ENCODE data around the gene MRPS6.

The MRPS6 gene

DNA sequence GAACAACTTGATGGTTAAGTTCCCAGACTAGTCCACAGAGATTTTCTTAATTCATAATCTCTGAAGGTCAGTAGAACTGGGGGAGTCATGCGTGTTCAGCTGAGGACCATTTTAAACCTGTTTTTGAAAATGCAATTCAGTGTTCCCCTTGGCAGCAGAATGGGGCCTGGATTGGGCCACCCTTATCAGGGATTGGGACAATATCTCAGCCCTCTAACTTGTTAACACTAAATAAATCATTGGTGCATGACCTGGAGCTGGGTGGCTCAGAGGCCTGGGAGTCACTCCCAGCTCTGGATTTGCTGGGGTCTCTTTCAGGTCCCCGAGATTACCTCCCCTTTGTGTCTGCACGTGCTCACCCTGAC lies 55.3 kb downstream of the MRPS6 start:
- H3K4me1 ChIP-seq (ENCODE audit: control insufficient read depth, insufficient read depth, low read length) = peaks cover 25% of the 10 kb centered on the region
- H3K27me3 ChIP-seq (ENCODE audit: control insufficient read depth, insufficient read depth, low read length) = no peaks in the 10 kb centered on the region
- H3K4me3 ChIP-seq (ENCODE audit: low read depth, low read length) = no peak overlapping the region
- no peaks in the 10 kb centered on the region for H3K9me3 ChIP-seq (ENCODE audit: control insufficient read depth, insufficient read depth, low read length)
- no peaks in the 10 kb centered on the region for H3K36me3 ChIP-seq (ENCODE audit: control insufficient read depth, insufficient read depth, low read length)
- no peak overlapping the region for H3K9ac ChIP-seq (ENCODE audit: low read depth, low read length)

DNA sequence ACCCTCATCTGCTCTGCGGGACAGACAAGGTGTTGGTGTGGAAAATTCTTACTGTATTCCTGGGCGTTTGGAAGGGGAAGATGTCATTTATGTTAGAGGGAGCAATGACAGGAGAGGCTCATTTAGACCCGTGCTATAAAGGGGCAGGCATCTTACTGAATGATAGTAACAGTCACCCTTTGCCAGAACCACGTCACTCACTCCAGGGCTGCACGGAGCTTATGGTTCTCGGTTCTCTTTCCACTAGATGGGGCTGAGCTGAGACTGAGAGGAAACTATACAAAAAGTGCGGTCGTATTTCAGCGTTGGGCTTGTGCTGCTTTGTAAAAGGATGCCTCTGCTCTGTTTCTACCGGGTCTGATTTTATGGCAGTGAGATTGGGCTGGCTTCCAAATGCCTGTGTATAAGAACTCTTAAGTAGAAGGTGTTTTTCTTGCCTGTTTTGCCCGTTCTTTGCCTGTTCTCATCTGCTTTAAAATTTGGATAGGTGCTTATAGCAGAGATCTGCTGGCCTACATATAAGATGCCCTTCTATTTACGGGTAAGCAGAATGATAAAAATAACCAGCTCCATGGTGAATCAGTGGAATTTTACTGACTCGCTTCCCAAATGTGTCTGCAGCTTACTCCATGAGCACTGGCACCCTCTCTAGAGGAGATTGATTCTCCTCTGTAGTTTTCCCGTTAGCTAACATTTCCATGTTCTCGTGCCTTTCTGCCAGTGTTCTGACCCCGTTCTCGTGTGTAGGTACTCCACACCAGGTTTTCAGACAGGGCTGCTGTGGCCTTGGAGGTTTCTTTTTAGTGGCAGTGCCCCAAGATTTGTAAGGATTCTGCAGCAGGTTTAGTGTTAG lies 55.9 kb downstream of the MRPS6 start:
- Histone ChIP-seq H3K4me1 (ENCODE audit: control insufficient read depth, insufficient read depth, low read length) (peaks cover 25% of the 10 kb centered on the region), H3K36me3 (ENCODE audit: control insufficient read depth, insufficient read depth, low read length) (no peaks in the 10 kb centered on the region), H3K27me3 (ENCODE audit: control insufficient read depth, insufficient read depth, low read length) (no peaks in the 10 kb centered on the region), H3K4me3 (ENCODE audit: low read depth, low read length) (no peak overlapping the region), H3K9me3 (ENCODE audit: control insufficient read depth, insufficient read depth, low read length) (no peaks in the 10 kb centered on the region), H3K9ac (ENCODE audit: low read depth, low read length) (no peak overlapping the region)

DNA sequence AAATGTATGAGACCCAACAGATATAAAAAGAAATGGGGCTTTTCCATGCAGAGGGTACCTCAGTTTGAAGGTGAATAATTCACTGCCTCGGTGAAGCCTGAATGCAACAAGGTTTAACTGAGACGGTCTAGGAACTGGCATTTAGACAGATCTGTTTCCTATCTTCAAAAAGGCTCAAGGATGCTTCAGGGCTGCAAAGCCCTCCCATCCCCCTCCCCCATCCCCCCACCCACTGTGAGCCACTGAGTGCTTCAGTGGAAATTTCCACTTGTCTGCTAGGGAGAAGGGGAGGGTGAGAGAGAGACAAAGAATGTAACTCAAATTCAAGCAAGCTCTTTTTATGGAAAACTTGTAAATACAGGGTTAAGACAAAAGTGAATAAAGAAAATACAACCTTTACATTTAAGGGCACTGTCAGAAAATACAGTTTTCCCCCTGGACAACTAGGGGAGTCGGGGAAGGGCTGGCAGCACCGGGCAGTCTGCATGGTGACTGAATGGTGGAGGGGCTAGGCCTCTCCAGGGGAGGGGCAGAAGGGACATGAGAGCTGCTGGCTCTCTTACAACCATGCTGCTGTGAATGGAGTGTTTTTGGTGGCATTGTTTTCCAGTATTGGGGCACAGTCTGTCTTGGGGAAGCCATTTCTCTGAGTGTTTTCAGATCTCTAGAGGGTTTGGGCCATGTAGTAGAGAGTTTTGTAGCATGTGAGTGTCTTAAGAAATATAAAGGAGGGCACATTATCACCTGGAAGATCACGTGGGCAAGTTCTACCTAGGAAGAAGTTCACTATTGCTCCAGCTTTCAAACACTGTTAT lies 56.7 kb downstream of the MRPS6 start:
- Histone ChIP-seq H3K36me3 (ENCODE audit: control insufficient read depth, insufficient read depth, low read length) (no peaks in the 10 kb centered on the region), H3K9me3 (ENCODE audit: control insufficient read depth, insufficient read depth, low read length) (no peaks in the 10 kb centered on the region), H3K4me1 (ENCODE audit: control insufficient read depth, insufficient read depth, low read length) (peaks cover 25% of the 10 kb centered on the region), H3K4me3 (ENCODE audit: low read depth, low read length) (no peak overlapping the region), H3K9ac (ENCODE audit: low read depth, low read length) (no peak overlapping the region), H3K27me3 (ENCODE audit: control insufficient read depth, insufficient read depth, low read length) (no peaks in the 10 kb centered on the region)

DNA sequence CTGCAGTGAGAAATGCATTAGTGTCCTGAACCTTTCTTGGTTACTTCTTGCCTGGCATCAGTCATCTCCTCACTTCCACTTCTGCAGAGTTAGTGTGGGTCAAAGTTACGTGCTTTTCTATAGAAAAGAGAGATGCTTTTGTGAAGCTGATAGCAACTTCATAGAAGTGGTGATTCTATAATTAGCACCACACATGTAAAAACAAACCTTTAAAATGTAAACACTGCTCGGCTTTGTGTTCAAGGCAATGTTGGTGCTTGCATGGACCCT lies 57.3 kb downstream of the MRPS6 start:
- Histone ChIP-seq H3K36me3 (ENCODE audit: control insufficient read depth, insufficient read depth, low read length) (peaks cover 5% of the 10 kb centered on the region), H3K4me3 (ENCODE audit: low read depth, low read length) (no peak overlapping the region), H3K4me1 (ENCODE audit: control insufficient read depth, insufficient read depth, low read length) (peaks cover 25% of the 10 kb centered on the region), H3K27me3 (ENCODE audit: control insufficient read depth, insufficient read depth, low read length) (no peaks in the 10 kb centered on the region), H3K9me3 (ENCODE audit: control insufficient read depth, insufficient read depth, low read length) (no peaks in the 10 kb centered on the region), H3K9ac (ENCODE audit: low read depth, low read length) (no peak overlapping the region)

DNA sequence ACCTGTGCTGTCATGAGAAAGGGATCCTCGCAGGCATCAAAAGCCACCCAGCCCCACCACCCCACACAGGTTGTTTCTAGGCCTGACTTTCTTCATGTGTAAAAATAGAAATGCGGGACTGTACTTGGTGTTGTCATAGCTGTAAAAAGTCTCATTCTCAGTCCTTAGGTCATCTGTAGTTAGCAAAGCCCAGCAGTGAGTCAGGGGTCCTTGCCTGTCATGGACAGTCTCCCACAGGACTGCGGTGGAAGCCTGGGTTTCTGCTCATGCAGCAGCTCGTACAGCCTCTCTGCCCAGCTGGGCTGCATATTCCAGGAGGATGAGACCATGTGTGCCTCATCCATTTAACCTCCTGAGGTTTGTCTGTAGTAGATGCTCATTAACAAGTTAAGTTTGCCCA lies 58.2 kb downstream of the MRPS6 start:
- Histone ChIP-seq H3K27me3 (ENCODE audit: control insufficient read depth, insufficient read depth, low read length) (no peaks in the 10 kb centered on the region), H3K4me3 (ENCODE audit: low read depth, low read length) (no peak overlapping the region), H3K4me1 (ENCODE audit: control insufficient read depth, insufficient read depth, low read length) (peaks cover 25% of the 10 kb centered on the region), H3K36me3 (ENCODE audit: control insufficient read depth, insufficient read depth, low read length) (peaks cover 6% of the 10 kb centered on the region), H3K9me3 (ENCODE audit: control insufficient read depth, insufficient read depth, low read length) (no peaks in the 10 kb centered on the region), H3K9ac (ENCODE audit: low read depth, low read length) (no peak overlapping the region)

DNA sequence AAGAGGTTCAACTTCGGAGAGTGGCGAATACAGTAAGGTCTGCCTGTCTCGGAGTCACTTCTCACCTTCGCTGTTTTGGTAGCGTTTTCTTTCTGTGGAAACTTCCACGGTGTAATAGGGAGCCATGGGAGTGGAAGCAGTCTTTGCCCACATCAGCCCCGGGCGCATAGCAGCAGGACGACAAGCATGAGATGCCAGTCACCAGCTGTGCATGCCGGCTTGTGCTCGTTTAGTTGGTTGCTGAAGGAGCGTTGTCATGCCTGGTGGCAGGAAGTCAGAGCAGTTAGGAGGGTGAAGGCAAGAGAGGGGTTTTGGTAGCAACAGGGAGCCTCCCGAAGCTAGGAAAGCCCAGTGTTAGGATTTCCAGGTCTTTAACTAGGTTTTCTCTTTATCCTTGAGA lies 58.8 kb downstream of the MRPS6 start:
- peaks cover 25% of the 10 kb centered on the region for H3K4me1 ChIP-seq (ENCODE audit: control insufficient read depth, insufficient read depth, low read length)
- peaks cover 6% of the 10 kb centered on the region for H3K36me3 ChIP-seq (ENCODE audit: control insufficient read depth, insufficient read depth, low read length)
- H3K9ac ChIP-seq (ENCODE audit: low read depth, low read length) = no peak overlapping the region
- H3K27me3 ChIP-seq (ENCODE audit: control insufficient read depth, insufficient read depth, low read length) = no peaks in the 10 kb centered on the region
- H3K9me3 ChIP-seq (ENCODE audit: control insufficient read depth, insufficient read depth, low read length) = no peaks in the 10 kb centered on the region
- H3K4me3 ChIP-seq (ENCODE audit: low read depth, low read length) = no peak overlapping the region

DNA sequence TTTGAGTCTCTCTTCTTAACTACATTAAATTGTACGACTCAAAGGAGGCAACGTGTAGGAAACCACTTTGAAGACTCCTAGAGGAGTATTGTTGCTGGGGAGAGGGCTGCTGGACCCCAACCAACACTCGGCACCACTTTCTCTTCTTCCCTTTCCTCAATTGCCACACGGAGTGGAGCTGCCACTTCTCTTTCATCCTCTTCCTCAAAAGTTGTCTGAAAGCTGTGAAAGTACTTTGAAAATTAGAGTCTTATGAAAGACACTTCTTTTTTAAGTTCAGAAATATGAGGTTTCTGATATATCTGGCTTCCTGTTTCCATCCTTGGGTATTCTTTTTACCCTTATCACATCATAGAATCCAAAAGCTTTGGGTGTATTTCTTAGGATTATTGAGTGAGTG lies 59.5 kb downstream of the MRPS6 start:
- Histone ChIP-seq H3K36me3 (ENCODE audit: control insufficient read depth, insufficient read depth, low read length) (peaks cover 6% of the 10 kb centered on the region), H3K9me3 (ENCODE audit: control insufficient read depth, insufficient read depth, low read length) (no peaks in the 10 kb centered on the region), H3K9ac (ENCODE audit: low read depth, low read length) (no peak overlapping the region), H3K27me3 (ENCODE audit: control insufficient read depth, insufficient read depth, low read length) (no peaks in the 10 kb centered on the region), H3K4me1 (ENCODE audit: control insufficient read depth, insufficient read depth, low read length) (peaks cover 25% of the 10 kb centered on the region), H3K4me3 (ENCODE audit: low read depth, low read length) (no peak overlapping the region)

DNA sequence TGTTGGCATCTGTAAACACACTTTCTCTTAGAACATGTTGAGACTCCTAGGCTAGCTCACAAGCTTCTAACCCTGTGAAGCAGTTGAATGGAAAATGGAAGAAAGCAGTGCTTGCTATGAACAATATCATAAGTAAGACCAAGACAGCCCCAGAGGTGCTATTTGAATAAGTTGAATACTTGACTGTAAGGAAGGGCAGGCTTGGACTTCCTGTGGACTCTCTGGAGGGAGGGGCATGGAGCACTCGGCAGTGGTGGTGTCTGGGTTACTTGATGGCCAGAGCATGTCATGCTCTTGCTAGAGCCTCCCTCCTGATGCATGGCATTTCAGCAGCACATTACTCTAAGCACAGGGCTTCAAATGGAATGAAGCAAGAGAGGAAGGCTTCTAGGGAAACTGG lies 60.0 kb downstream of the MRPS6 start:
- H3K36me3 ChIP-seq (ENCODE audit: control insufficient read depth, insufficient read depth, low read length) = peaks cover 6% of the 10 kb centered on the region
- H3K9me3 ChIP-seq (ENCODE audit: control insufficient read depth, insufficient read depth, low read length) = no peaks in the 10 kb centered on the region
- H3K27me3 ChIP-seq (ENCODE audit: control insufficient read depth, insufficient read depth, low read length) = no peaks in the 10 kb centered on the region
- no peak overlapping the region for H3K4me3 ChIP-seq (ENCODE audit: low read depth, low read length)
- peaks cover 25% of the 10 kb centered on the region for H3K4me1 ChIP-seq (ENCODE audit: control insufficient read depth, insufficient read depth, low read length)
- no peak overlapping the region for H3K9ac ChIP-seq (ENCODE audit: low read depth, low read length)

DNA sequence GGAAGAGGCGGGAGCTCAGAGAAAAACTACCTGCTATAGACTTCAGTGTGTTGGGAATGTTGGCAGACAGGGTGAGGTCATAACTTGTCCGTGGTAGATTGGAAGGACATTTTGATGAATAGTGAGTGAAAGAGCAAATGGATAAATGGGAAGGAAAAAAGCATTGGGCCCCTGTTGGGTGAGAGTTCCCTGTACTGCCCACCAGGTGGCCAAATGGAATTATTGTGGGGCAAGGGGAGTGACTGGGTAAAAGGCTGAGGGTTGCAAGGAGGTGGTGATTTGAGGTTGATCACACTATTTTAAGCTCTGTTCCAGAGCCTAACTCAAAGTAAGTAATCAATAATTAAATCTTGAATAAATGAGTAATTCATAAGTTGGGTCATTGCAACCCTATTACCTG lies 60.4 kb downstream of the MRPS6 start:
- no peaks in the 10 kb centered on the region for H3K9me3 ChIP-seq (ENCODE audit: control insufficient read depth, insufficient read depth, low read length)
- H3K4me3 ChIP-seq (ENCODE audit: low read depth, low read length) = no peak overlapping the region
- H3K27me3 ChIP-seq (ENCODE audit: control insufficient read depth, insufficient read depth, low read length) = no peaks in the 10 kb centered on the region
- no peak overlapping the region for H3K9ac ChIP-seq (ENCODE audit: low read depth, low read length)
- peaks cover 6% of the 10 kb centered on the region for H3K36me3 ChIP-seq (ENCODE audit: control insufficient read depth, insufficient read depth, low read length)
- H3K4me1 ChIP-seq (ENCODE audit: control insufficient read depth, insufficient read depth, low read length) = peaks cover 22% of the 10 kb centered on the region

DNA sequence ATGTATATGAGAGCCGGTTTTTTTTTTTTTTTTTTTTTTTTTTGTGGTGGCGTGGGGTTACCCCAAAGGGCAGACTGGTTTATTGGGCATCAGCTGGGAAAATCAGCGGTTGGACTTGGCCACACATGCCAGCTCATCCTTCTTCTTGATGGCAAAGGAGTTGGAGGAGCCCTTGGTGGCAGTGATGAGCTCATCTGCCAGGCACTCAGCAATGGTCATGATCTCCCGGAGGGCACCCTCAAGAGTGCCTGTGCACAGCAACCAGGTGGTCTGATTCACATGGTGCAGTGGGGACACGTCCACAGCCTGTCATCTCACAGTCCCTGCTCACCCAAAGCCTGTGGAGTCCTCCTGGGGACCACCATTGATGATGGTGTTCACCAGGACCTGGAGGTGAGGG lies 62.0 kb downstream of the MRPS6 start:
- Histone ChIP-seq H3K36me3 (ENCODE audit: control insufficient read depth, insufficient read depth, low read length) (peaks cover 6% of the 10 kb centered on the region), H3K9me3 (ENCODE audit: control insufficient read depth, insufficient read depth, low read length) (no peaks in the 10 kb centered on the region), H3K4me1 (ENCODE audit: control insufficient read depth, insufficient read depth, low read length) (peaks cover 8% of the 10 kb centered on the region), H3K27me3 (ENCODE audit: control insufficient read depth, insufficient read depth, low read length) (no peaks in the 10 kb centered on the region), H3K9ac (ENCODE audit: low read depth, low read length) (no peak overlapping the region), H3K4me3 (ENCODE audit: low read depth, low read length) (no peak overlapping the region)

DNA sequence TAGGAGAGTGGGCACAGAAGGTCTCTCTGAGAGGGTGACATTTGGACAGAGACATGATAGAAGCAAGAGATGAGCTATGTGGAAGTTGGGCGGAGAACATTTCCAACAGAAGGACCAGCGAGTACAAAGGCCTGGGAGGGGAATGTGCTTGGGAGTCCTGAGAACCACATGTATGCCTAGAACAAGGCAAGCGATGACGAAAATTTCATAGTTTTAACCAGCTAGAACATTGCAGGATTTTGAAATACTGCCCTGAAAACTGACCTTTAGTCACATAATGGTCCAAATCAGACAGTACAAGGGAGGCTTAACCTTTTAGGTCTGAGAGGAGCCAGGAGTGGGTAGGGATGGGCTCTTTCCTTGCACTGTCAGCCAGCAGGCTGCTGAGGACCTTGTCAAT lies 68.0 kb downstream of the MRPS6 start:
- H3K9me3 ChIP-seq (ENCODE audit: control insufficient read depth, insufficient read depth, low read length) = no peaks in the 10 kb centered on the region
- H3K27me3 ChIP-seq (ENCODE audit: control insufficient read depth, insufficient read depth, low read length) = no peaks in the 10 kb centered on the region
- H3K9ac ChIP-seq (ENCODE audit: low read depth, low read length) = no peak overlapping the region
- peaks cover 12% of the 10 kb centered on the region for H3K36me3 ChIP-seq (ENCODE audit: control insufficient read depth, insufficient read depth, low read length)
- H3K4me3 ChIP-seq (ENCODE audit: low read depth, low read length) = no peak overlapping the region
- H3K4me1 ChIP-seq (ENCODE audit: control insufficient read depth, insufficient read depth, low read length) = no peaks in the 10 kb centered on the region

DNA sequence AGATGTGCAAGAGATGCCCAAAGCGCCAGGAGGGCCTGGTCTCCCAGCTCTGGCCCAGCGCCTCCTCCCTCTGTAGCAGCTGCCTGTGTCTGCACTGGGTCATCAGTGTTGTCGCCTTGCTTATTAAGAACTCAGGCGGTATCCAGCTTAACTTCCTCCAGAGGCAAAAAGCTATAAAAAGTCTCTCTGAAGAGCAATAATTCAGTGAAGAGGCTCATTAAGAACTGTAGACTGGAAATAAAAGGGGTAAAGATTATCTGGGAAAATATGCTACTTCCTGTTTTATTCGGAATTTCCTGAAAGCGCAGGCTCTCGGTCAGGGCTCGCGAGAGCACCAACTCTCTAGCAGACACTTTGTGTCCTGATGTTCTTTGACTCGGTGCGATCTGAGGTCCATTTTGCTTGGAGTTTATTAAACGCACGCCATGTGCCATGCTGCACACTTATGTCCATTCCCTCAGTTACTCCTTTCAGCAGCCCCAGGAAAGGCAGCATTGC lies 70.4 kb downstream of the MRPS6 start:
- Histone ChIP-seq H3K4me1 (ENCODE audit: control insufficient read depth, insufficient read depth, low read length) (no peaks in the 10 kb centered on the region), H3K9ac (ENCODE audit: low read depth, low read length) (no peak overlapping the region), H3K36me3 (ENCODE audit: control insufficient read depth, insufficient read depth, low read length) (peaks cover 12% of the 10 kb centered on the region), H3K9me3 (ENCODE audit: control insufficient read depth, insufficient read depth, low read length) (no peaks in the 10 kb centered on the region), H3K27me3 (ENCODE audit: control insufficient read depth, insufficient read depth, low read length) (no peaks in the 10 kb centered on the region), H3K4me3 (ENCODE audit: low read depth, low read length) (no peak overlapping the region)
